Left lung (tissue), 10 donors: ENCODE results near the gene ARL4D. TPM values are rescaled to one million over a fixed set of nuclear protein-coding genes. Genes with fewer than 3 reads are reported as not detected.
"Not testable (repeated sequence)": the region's sequence is repeated elsewhere in the genome, so short reads cannot be mapped to it uniquely, and the experiment has no call there.

Experiments used
- ATAC-seq: fragments of 200-7000 bp; cut with Tn5 transposase; one replicate; pipeline ENCODE4 v1.9.1; 2020; ENCODE audit warnings: moderate library complexity
- DNase-seq, 4 donors: peaks; one replicate each; pipeline ENCODE4 v3.0.0-alpha.2; 2013 to 2020
- H3K27ac ChIP-seq, 2 donors: fragments of 200-600 bp; sonication (generic) in 1 of 2; one replicate each; pipeline versions ENCODE4 v1.5.0 to v1.8.0; 2020 to 2021
- H3K27me3 ChIP-seq, 2 donors: fragments of 200-600 bp; sonication (generic) in 1 of 2; one replicate each; pipeline versions ENCODE4 v1.5.0 to v1.8.0; 2020 to 2021
- H3K36me3 ChIP-seq, 2 donors: fragments of 200-600 bp; sonication (generic) in 1 of 2; one replicate each; pipeline versions ENCODE4 v1.5.0 to v1.8.0; 2020 to 2021
- H3K4me1 ChIP-seq, 2 donors: fragments of 200-600 bp; one replicate each; pipeline ENCODE4 v1.8.0; 2021
- H3K4me3 ChIP-seq, 2 donors: fragments of 200-600 bp; sonication (generic) in 1 of 2; one replicate each; pipeline versions ENCODE4 v1.5.0 to v1.8.0; 2020 to 2021; ENCODE audit warnings: mild to moderate bottlenecking in 1 of 2
- H3K9me3 ChIP-seq, 2 donors: fragments of 200-600 bp; sonication (generic) in 1 of 2; one replicate each; pipeline versions ENCODE4 v1.5.0 to v1.8.0; 2020 to 2021
- intact Hi-C, 2 donors: fragments of 100-400 bp; cut with DNase I; formaldehyde crosslinking; loops; one replicate each; pipeline versions ENCODE4 v1.11.2 to v1.14.2; 2022
- polyA plus RNA-seq, 6 donors: library from polyadenylated mRNA; unstranded; fragments of 120-200 nt; gene quantifications; one replicate each; pipeline ENCODE4 v1.2.1, GENCODE V29; 2013; ENCODE audit not compliant: insufficient read length in 6 of 6
- total RNA-seq, 2 donors: library from RNA; stranded (reverse); fragmentation: NEBNext Ultra II Directional; extraction: Animal tissue kit (Norgen Biotek cat#: 25700); gene quantifications; one replicate each; pipeline ENCODE4 v1.2.1, GENCODE V29; 2021
- TF ChIP-seq, protein P1 (sequence below), 2 donors: fragments of 200-600 bp; sonication (generic) in 1 of 2; IDR thresholded peaks; one replicate each; pipeline versions ENCODE4 v1.5.0 to v1.8.0; 2021; ENCODE audit warnings: antibody characterized with exemption in 2 of 2
- donor health status: DM: no; HTN: yes; CAD: no.
- donor health status: DM: no; HTN: no; CAD: no.

ARL4D gene
- total and polyA plus RNA-seq, 8 donors: 5.9 to 13.0 (median 9.7) TPM

DNA sequence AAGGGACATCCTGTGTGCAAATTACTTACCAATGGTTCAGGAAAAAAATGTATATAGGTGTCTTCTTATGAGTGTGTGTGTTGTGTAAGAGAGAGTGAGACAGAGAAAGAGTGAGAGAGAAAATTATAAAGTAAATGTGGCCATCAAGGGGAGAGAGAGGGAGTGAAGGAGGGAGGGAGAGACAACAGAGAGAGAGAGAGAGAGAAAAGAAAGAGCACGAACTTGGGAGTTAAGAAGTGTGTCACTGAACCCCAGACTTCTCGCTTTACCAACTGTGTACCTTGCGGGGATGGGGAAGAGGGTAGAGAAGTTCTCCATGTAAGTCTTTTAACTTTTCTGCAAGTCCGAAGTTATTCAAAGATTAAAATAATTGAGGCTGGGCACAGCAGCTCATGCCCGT lies 28.8 kb upstream of the ARL4D start:
- H3K4me3 ChIP-seq: peak overlapping the region in 1 of 2 donors; percentile 53
- peak overlapping the region; percentile 100 for H3K27ac ChIP-seq

DNA sequence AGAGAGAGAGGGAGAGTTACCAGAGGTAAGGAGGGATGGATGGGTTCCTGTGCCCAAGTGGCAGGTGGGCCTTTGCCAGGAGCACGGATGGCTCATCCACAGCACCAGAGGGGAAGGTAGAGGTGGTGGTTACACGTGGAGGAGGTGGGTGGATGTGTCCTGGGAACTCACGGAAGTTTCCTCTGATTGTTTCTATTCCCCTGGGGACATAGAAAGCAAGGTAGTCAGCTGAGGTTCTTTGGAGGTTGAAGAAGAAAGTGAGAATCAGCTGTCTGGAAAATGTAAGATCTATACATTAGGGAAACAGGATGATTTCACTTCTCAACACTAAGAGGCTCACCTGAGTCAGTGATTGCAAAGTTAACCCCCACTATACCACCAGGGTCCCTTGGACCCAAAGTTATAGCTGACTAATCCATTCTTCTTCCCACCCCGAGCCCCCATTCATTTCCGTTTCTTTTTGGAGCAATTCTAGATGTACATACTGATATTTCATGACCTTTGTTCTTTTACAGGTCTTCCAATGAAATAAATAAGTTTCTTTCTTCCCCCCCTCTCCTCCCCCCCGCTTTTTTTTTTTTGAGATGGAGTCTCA lies 27.5 kb upstream of the ARL4D start:
- ATAC-seq: no peak
- Histone ChIP-seq H3K27ac (peak overlapping the region in 1 of 2 donors; percentile 13), H3K4me1 (peaks cover 8 to 42% of the 10 kb centered on the region in 2 donors), H3K27me3 (no peaks in the 10 kb centered on the region), H3K9me3 (no peaks in the 10 kb centered on the region), H3K4me3 (no peak overlapping the region), H3K36me3 (no peaks in the 10 kb centered on the region)
- TF ChIP-seq, protein P1, sequence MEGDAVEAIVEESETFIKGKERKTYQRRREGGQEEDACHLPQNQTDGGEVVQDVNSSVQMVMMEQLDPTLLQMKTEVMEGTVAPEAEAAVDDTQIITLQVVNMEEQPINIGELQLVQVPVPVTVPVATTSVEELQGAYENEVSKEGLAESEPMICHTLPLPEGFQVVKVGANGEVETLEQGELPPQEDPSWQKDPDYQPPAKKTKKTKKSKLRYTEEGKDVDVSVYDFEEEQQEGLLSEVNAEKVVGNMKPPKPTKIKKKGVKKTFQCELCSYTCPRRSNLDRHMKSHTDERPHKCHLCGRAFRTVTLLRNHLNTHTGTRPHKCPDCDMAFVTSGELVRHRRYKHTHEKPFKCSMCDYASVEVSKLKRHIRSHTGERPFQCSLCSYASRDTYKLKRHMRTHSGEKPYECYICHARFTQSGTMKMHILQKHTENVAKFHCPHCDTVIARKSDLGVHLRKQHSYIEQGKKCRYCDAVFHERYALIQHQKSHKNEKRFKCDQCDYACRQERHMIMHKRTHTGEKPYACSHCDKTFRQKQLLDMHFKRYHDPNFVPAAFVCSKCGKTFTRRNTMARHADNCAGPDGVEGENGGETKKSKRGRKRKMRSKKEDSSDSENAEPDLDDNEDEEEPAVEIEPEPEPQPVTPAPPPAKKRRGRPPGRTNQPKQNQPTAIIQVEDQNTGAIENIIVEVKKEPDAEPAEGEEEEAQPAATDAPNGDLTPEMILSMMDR (IDR thresholded peaks at IDR 0.05): no peak
- intact Hi-C loops: no loop called here
- DNase-seq: no peak

More for the DNA sequence above, 28.8 kb upstream of the ARL4D start:
- intact Hi-C loops: no loop called here
- DNase-seq (no peak), ATAC-seq (no peak)
- peaks cover 8 to 42% of the 10 kb centered on the region in 2 donors for H3K4me1 ChIP-seq
- TF ChIP-seq, protein P1 (IDR thresholded peaks at IDR 0.05): no peak
- no peaks in the 10 kb centered on the region for H3K36me3 ChIP-seq
- no peaks in the 10 kb centered on the region for H3K27me3 ChIP-seq
- H3K9me3 ChIP-seq: no peaks in the 10 kb centered on the region

DNA sequence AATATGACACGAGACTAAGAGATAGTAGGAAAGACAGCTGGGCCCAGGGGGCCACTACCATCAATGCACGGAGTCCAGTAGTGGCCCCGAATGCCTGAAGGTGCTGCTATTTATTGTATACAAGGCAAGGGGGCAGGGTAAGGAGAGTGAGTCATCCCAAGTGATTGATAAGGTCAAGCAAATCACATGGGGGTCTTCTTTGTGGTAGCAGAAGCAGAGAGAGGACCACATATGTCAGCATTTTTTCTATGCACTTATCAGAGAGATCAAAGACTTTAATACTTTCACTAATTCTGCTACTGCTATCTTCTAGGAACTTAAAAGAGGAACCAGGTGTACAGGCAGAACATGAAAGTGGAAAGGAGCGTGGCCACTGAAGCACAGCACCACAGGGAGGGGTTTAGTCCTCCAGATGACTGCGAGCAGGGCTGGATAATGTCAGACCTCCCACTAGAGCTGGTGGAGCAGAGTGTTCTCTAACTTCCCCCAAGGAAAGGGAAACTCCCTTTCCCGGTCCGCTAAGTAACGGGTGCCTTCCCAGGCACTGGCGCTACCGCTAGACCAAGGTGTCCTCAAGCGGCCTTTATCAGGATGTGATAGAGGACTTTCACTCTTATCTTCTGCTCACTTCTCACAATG lies 26.4 kb upstream of the ARL4D start:
- H3K9me3 ChIP-seq: no peaks in the 10 kb centered on the region
- TF ChIP-seq, protein P1 (IDR thresholded peaks at IDR 0.05): no peak
- peak overlapping the region in 1 of 2 donors; percentile 41 for H3K27ac ChIP-seq
- DNase-seq (no peak), ATAC-seq (no peak)
- intact Hi-C loops: no loop called here
- H3K4me1 ChIP-seq: peaks cover 8 to 36% of the 10 kb centered on the region in 2 donors
- no peaks in the 10 kb centered on the region for H3K27me3 ChIP-seq
- no peaks in the 10 kb centered on the region for H3K36me3 ChIP-seq
- no peak overlapping the region for H3K4me3 ChIP-seq

DNA sequence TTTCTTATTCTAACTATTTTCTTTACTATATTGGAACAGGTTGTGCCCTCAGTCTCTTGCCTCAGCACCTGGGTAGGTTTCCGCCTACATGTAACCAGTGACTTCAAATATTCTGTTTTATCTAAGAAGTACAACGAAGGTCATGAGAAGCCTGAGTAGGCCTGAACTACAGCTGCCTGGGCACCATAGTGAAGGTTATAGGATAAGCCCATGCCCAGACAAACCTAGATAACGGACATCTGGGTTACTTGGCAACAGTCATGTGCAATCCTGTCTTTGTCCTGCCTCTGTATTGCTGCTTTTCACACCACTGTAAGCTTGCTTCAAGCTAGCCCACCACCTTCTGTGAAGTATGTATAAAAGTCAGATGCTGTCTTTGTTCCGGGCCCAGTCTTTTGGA lies 25.4 kb upstream of the ARL4D start:
- H3K27ac ChIP-seq: no peak overlapping the region
- no peaks in the 10 kb centered on the region for H3K27me3 ChIP-seq
- ATAC-seq (no peak), DNase-seq (no peak)
- H3K4me3 ChIP-seq: no peak overlapping the region
- intact Hi-C loops: no loop called here
- H3K9me3 ChIP-seq: no peaks in the 10 kb centered on the region
- TF ChIP-seq, protein P1 (IDR thresholded peaks at IDR 0.05): no peak
- H3K36me3 ChIP-seq: no peaks in the 10 kb centered on the region
- peaks cover 3 to 28% of the 10 kb centered on the region in 2 donors for H3K4me1 ChIP-seq

DNA sequence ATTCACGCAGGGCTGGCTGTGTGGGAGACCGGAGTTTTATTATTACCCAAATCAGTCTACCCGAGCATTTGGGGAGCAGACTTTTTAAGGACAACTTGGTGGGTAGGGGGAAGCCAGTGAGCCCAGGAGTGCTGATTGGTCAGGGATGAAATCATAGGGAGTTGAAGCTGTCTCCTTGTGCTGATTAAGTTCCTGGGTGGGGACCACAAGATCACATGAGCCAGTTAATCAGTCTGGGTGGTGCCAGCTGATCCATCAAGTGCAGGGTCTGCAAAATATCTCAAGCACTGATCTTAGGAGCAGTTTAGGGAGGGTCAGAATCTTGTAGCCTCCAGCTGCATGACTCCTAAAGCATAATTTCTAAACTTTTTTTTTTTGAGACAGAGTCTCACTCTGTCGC lies 22.9 kb upstream of the ARL4D start:
- H3K27ac ChIP-seq, H3K4me3 ChIP-seq, H3K36me3 ChIP-seq, H3K27me3 ChIP-seq, DNase-seq, intact Hi-C loops, ATAC-seq: not testable (repeated sequence)
- H3K4me1 ChIP-seq: peaks cover 0 to 18% of the 10 kb centered on the region in 2 donors
- peaks cover 0 to 17% of the 10 kb centered on the region in 2 donors for H3K9me3 ChIP-seq
